Fibroblast of the conjunctiva (primary cell): Measurements from ENCODE around the gene FN1.
"Not testable (repeated sequence)": the region's sequence is repeated elsewhere in the genome, so short reads cannot be mapped to it uniquely, and the experiment has no call there.

Experiments used
- DNase-seq: peaks from one replicate; pipeline ENCODE4 v3.0.0-alpha.2; 2010; ENCODE audit warnings: low read depth

FN1 gene

DNA sequence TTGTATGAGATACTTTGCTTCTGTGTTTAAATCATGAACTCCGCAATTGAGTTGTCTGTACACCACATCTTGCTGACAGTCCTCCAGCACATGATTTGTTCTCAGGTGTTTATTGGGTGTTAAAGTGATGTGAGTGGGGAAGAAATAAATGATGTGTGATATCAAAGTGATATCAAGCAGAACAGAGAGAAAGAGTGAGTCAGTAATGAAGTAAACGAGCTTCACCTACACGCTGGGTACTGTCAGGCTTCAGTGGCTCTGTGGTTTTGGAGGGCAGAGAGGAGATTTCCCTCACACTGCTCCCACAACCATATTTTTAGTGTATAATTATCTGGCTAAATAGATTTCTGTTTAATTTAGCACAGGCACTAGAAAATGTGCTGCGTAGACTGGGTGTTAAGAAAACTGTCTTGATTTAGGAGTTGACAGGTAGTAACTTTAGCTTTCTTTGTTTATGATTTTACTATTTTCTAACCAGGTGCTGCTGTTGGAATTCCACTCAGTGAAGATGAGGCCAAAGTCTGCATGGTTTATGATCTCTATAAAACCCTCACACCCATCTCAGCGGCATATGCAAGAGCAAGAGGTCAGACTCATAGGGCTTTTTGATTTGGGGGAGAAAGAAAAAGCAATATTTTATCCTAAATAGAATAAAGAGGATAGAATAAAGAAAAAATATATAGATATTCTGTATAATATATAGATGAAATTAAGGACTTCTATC lies 102.8 kb downstream of the FN1 start:
- DNase-seq: no peak

DNA sequence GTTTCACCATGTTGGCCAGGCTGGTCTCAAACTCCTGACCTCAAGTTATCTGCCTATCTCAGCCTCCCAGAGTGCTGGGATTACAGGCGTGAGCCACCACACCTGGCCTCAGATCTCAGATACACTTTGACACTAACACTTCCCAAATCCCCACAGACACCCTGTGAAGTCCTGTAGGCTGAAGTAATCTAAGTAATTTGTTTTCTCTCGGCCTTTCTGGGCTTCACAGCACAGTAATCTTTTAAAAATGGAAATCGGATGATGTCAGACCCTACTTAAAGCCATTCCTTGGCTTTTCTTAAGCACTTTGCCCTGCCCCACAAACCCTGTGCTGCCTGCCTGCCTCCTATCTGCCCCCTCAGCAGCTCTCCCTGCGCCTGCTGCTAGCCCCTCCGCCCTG lies 107.8 kb downstream of the FN1 start:
- DNase-seq: no peak

- no peak for DNase-seq
Measured at GRCh38 chr2:215324811-215325210, 111.1 kb downstream of the FN1 start.

GRCh38 chr2:215320679-215321078 lies 115.2 kb downstream of the FN1 start:
- DNase-seq: no peak

DNA sequence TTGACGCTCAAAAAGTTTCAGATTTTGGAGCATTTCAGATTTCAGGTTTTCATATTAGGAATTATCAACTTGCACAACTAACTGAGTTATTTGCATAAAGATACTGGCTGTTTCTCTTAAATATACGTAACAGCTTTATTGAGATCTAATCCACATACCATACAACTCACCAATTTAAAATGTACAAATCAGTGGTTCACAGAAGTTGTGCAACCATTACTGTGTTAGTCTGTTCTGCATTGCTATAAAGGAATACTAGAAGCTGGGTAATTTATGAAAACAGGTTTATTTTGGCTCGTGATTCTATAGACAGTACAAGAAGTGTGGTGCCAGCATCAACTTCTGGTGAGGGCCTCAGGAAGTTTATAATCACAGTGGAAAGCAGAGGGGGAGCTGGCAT lies 115.8 kb downstream of the FN1 start:
- no peak for DNase-seq

DNA sequence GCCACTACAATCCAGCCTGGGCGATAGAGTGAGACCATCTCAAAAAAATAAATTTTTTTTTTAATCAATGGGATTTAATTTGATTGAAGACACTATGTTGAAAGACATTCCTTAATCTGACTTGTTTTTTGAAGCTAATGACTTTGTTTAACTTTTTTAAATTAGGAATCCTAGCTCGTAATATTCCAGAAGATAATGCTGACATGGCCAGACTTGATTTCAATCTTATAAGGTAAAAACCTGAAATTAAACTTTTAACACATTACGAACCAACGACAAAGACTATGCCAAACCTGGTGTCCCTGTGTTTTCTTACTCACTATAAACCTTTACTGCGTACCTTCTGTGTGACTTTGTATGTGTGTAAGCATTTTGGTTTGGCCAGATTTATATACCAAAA lies 116.4 kb downstream of the FN1 start:
- no peak for DNase-seq

GRCh38 chr2:215316336-215316735 lies 119.5 kb downstream of the FN1 start:
- DNase-seq: no peak

- no peak for DNase-seq
Measured at GRCh38 chr2:215315301-215315700, 120.6 kb downstream of the FN1 start.

- DNase-seq: no peak
Measured at GRCh38 chr2:215314896-215315295, 121.0 kb downstream of the FN1 start.

DNA sequence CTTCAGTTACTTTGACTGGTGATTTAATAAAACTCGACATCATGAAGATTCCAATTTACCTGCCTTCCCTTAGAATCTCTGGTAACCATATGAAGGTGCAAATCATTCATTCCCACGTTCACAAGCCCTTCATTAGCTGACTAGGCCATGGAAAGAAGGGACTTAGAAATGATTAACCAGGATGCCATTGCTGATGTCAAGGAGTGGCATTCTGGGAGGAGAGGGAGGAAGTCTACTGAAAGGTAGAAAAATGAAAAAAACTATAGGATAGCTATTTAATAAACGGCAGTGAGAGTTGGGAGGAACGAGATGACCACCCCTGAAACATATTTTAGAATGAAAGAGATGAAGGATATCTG lies 122.6 kb downstream of the FN1 start:
- no peak for DNase-seq

DNA sequence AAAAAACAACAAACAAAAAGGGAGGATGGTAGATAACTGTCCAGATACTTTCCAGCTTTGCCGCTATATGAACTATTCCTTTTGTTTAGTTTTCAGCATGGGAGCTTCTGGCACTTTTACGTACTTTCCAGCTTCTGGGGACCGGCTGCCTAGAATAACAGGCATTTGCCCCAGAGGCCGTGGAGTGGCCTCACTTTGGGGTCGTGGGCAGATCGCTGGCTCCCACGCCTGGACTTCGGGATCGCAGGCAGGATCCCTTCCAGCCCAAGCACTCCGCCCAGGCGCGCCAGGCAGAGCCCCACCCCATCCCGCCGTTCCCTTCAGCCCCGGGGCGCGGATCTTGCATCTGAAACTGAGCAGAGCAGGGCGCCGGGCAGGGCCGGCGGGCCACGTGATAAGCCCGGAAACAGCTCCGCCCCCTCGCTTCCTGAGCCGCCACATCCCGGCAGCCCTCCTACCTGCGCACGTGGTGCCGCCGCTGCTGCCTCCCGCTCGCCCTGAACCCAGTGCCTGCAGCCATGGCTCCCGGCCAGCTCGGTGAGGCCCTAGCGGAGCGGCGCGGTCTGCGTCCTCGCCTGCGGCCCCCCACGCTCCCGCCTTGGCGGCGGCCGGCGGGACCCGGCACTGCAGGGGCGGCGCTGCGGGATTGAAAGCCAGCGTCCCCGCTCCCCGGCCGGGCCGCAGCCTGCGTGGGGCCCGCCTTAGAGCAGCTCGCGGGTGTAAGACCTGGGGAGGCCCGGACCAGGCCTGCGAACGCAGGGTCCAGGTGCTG lies 124.1 kb downstream of the FN1 start, which contains the start of gene ATIC:
TSS of gene ATIC (plus strand) at position 435 of the 772 bp plus-strand sequence. CDS start at position 519, 84 bp downstream.
- peak; percentile 87 for DNase-seq

GRCh38 chr2:215311259-215311624 lies 124.6 kb downstream of the FN1 start:
- DNase-seq: not testable (repeated sequence)
